GM21723 (cell line): ENCODE measurements around the gene ANGPT4.
"Not testable (repeated sequence)": the region's sequence is repeated elsewhere in the genome, so short reads cannot be mapped to it uniquely, and the experiment has no call there.

Experiments
- ATAC-seq: cut with Tn5 transposase; IDR thresholded peaks from one replicate; pipeline ENCODE4 v1.9.1; 2021; ENCODE audit warnings: mild to moderate bottlenecking, moderate library complexity; ENCODE audit not compliant: unreplicated experiment

ANGPT4 gene

DNA sequence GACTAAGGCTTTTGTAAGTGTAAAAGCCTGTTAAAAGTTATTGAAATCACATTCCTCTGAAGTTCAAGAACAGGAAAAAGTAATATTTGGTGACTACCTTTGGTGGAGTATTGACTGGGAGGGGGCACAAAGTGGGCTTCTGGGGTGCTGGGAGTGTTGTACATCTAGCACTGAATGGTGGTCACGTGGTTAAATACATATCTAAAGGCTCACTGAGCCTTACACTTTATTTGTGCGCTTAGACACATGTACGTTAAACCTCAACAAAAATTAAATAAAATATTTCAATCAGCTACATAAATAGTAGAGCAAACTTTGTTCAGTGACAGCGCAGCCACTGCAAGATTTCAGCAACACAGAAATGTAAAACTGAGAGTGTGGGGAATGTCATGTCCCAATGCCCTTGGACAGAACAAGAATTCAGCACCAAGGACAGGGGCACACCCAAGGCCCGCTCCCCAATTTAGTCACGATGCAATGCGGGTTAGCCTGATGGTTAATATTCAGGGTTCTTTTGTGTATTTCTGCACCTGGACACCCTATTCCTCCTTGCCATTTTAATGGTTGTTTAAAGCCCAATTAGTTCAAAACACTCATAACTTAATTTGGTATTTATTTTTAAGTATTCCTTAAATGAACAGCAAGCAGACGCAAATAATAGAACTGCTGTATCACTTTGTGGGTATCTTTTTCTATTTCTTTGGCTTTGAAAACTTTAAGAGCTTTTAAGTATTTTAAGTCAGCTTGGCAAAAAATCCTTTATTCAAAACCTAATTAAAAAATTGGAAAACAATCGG lies 37.4 kb downstream of the ANGPT4 start:
- ATAC-seq = no peak

DNA sequence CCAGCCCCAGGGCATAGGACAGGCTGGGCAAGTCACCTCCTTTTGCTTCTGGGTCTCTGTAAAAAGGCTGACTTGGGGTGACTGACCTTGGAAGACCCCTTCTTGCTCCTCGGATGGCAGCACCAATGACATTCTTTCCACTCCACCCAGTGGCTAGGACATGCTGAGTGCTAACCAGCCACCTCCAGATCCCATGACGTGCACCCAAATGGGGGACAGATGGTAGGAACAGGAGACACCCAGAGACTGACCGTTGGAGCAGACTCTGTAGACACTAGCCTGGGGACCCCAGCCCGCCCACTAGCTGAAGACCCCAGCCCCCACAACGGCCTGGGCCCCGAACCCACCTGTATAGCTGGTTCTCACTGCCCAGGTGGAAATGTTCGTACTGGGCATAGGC lies 38.3 kb downstream of the ANGPT4 start:
- ATAC-seq = no peak

DNA sequence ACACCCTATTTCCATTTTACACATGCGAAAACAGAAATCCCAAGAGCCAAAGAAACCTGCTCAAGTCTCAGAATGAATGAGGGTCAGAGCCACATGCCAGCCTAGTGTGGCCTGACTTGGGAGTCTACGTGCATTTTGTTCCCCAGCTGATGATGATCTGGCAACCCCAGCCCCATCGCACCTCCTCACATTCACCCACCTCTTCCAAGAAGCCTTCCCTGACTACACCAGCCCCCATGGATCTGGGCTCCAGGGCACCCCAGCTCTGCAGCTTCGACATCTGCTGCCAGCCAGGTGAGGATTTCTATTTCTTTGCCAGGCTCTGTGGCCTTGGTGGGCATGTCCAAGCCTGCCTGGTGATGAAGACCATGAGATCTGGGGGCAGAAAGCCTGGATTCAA lies 41.0 kb downstream of the ANGPT4 start:
- ATAC-seq = no peak

DNA sequence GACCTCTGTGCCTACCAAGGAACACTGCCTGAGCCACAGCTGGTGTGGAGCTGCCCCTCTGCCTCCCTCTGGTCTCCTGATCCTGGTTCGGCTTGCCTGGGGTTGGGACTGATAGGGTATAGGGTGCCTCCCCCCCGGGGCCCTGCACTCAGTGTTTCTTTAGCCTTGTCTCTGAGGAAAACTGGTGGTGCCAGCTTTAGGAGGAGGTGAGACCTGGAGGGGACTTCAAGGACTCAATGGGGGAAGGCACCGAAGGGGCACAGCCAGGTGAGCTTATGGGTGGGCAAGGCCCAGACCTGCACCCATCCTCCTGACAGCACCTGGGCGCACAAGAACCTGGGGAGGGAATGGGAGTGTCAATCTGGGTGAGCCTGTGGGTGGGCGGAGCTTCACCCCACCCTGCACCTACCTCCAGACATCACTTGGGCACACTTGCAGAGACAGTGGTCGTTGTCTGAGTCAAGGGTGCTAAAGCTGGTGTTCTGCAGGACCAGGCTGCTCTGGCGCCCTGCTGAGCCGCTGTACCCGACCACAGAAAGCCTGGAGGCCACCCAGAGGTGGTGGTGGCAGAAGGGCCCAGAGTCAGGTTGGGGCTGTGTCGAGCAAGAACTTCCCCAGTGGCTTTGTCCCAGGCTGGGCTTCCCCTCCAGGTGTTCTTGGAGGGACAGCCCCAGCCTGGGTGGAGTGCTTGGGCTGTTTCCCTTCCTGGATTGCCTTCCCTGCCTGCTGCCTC lies 42.1 kb downstream of the ANGPT4 start:
- ATAC-seq = no peak

DNA sequence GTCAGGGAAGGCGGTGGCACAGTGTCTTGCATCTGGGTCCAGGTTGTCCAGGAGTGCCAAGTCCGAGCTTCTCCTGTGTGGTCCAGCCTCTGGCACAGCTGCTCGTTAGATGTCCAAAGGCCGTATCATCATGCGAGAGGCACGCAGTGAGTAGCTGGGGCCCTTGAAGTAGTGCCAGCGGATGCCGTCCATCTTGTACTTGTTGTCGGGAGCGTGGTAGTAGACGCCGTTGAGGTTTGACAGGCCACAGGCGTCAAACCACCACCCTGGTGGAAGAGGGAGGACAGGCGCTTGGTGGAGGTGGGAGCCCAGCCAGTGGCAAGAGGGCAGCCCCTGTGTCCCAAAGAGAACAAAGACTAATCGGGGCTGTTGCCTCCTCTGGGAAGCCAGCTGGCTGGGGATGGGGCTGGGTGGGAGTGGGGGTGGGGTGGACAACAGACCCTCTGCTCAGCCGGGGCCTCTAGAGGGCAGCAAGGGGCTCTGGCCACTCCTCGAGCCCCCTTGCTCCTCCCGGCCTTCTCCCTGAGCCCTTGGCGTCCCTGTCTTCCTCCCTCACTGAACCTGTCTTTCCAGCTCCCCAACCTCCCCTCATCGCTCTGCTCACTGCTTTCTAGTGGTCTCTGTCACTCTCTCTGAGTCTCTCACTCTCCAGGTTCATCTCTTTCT lies 43.1 kb downstream of the ANGPT4 start:
- no peak for ATAC-seq

- ATAC-seq = no peak
Observed at GRCh38 chr20:871948-872347, 44.2 kb downstream of the ANGPT4 start.

DNA sequence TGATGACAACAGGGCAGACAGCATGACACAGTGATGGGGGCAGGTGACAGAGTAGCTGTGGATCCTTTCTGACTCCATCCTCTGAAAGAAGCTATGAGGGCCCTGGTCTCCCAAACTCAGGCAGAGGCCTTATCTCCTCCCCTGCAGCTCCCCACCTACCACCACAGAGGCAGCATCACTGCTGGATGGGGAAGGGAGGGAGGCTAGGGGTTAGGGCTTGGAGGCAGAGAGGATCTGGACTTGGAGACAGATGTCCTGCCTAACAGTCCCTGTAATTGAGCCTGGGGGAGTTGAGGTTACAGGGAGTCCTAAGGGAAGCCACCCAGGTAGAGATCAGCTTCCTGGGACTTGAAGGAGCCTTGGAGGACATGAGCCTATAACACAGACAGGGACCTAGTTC lies 44.7 kb downstream of the ANGPT4 start:
- no peak for ATAC-seq

DNA sequence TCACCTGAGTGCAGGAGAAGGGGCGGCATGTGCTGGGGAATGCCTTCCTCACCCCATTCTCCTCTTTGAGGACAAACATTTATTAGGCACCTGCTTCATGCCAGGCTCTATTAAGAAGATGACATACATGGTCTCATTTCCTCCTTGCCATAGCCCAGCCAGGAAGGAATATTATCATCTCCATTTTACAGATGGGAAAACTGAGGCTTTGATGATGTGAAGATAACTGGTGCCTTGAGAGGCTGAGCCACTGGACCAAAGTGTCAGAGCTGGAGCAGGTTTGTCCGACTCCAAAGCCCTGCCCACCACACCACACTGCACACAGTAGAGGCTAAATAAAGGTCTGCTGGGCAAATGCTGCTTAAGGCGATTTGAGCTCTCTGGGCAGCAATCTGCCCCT lies 45.4 kb downstream of the ANGPT4 start:
- ATAC-seq = no peak

DNA sequence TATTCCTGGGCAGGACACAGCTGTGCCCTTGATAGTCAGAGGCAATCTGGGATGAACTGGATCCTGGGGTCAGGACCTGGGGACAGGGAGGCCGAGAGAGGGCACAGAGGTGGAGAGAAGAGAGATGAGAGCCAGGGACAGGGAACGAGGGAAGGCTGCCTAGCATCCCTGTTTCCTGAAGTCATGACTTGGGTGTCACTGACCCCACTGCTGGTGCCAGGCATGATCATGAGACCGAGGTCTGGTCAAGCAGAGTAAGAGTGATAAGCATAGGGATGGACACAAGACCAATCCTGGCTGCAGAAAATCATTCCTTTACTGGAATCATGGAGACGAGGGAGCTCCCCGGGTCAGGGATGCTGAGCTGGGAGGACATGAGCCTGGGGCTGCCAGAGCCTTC lies 46.5 kb downstream of the ANGPT4 start:
- no peak for ATAC-seq

- no peak for ATAC-seq
Observed at GRCh38 chr20:868279-868678, 47.9 kb downstream of the ANGPT4 start.

GRCh38 chr20:865440-865839 lies 50.7 kb downstream of the ANGPT4 start:
- no peak for ATAC-seq

DNA sequence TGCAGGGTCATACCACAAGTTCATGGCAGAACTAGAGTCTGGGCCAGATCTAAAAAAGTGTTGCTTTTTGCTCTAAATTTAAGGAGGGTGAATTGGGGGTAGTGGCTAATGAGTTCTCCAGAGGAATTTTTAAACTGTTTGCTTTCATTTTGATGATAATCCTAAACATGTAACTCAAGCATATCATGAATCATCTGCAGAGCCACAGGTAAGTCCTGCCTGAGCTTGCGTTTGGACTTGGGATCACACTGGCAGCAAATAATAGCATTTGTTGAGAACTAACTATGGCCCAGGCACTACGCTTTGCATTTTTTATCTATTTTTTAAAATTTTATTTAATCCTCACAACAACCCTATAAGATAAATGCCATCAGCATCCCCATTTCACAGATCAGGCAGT lies 55.2 kb downstream of the ANGPT4 start:
- no peak for ATAC-seq

DNA sequence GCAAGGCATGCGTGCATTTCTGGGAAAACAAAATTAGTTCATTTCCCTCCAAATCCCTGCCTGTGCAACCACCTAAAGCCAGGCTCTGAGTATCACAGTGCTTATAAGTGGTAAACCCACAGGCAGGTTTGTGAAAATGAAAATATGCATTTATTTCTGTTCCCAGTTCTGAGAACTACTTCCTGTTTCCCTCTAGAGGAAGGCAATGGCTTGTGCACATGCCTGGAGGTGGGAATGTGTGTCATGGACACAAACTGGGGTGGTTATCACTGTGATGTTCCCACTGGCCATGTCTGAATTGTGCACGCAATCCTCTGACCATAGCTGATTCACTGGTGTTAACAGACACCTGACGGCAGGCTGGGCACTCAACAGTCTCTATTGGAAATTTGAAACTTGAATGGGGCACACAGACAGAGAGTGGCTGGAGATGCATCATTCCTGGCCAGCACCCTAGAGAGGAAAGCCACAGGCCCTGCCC lies 56.3 kb downstream of the ANGPT4 start:
- ATAC-seq = no peak

GRCh38 chr20:858011-858410 lies 58.1 kb downstream of the ANGPT4 start:
- ATAC-seq = no peak

- ATAC-seq = no peak
Observed at GRCh38 chr20:856361-856775, 59.8 kb downstream of the ANGPT4 start.

GRCh38 chr20:855466-856360 lies 60.4 kb downstream of the ANGPT4 start:
- no peak for ATAC-seq

DNA sequence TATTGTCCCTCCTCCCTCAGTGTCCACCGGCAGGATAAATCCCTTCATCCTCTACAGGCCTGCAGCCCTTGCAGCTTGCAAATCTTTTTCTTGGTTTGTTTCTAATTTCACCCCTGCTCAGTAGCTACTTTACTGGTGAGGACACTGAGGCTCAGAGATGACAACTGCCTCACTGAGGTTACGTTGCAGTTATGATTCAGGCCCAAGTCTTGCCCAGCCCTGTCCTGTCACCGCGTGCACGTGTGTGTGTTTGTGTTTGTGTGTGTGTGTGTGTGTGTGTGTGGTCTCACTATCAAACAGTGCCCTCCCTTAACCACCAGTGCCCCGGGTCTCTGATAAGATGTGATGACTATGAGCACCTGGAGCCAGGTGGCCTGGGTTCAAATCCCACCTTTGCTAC lies 61.5 kb downstream of the ANGPT4 start:
- ATAC-seq = no peak

DNA sequence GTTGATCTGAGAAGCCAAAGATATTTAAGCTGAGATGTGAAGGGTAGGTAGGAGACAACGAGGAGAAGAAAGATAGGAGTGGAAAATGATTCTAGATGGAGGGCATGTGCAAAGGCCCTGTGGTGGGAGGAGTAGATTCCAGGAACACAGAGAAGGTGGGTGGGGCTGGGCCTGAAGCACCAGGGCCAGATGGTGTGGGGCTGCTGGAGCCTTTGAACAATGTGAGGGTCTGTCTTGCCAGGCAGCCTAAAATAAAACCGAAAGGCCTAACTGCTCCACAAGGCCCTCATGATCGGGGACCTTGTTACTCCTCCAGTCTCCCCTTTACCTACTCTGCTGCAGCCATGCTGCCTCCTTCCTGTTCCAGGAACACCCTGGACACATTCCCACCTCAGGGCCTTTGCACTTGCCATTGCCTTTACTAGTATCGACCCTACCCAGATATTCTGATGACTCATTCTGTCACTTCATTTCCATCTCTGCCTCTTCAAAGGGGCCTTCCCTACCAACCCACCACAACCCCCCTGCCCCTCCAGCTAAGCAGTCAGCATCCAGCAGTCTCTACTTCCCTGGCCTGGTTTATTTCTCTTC lies 62.6 kb downstream of the ANGPT4 start:
- ATAC-seq = no peak

DNA sequence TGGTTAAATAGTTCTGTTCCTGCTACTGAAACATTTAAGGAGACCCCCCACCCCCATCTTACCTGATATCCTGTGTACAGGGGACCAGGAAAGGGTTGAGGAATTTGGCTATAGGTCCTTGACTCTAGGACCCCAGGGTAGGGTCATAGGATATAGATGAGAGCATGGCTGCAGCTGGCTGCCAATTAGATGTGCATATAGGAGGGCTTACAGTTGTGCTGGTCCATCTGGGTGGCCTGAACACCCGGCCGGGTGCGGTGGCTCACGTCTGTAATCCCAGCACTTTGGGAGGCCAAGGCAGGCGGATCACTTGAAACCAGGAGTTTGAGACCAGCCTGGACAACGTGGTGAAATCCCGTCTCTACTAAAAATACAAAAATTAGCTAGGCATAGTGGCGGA lies 67.4 kb downstream of the ANGPT4 start:
- not testable (repeated sequence) for ATAC-seq

DNA sequence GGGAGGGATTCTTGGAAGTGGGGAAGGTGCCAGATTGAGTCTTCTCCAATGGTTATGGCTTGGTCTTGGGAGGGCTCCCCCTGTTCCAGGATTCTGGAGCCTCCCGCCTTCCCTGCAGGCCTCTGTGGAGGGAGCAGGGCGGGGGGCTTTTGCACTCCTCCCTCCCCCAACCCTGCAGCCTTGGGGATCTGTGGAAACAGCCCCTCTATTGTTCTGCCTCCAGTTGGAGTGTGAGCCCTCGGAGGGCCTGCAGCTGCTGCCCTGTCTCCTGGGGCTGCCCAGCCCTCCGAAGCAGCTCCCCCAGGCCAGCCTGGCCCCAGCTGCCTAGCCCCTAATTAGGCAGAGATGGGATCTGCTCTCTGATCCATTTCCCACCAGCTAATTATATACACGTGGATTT lies 67.9 kb downstream of the ANGPT4 start:
- no peak for ATAC-seq
